HL-60 (cell line): ENCODE measurements around the gene RUNX2.
A peak's percentile ranks its signal among the peaks of the same experiment; 100 is the strongest.

ENCODE experiments used
- DNase-seq, 2 experiments: peaks; one replicate each; pipeline ENCODE4 v3.0.0-alpha.2; 2010 to 2020; ENCODE audit warnings: low read depth in 1 of 2, low spot score in 1 of 2
- H3K27ac ChIP-seq: fragments of 250-450 bp; sonication (Bioruptor Pico); replicated peaks from 2 replicates; pipeline ENCODE4 v1.5.1; 2020; ENCODE audit warnings: mild to moderate bottlenecking, moderate library complexity
- H3K27me3 ChIP-seq: fragments of 250-450 bp; sonication (Bioruptor Pico); 2 replicates; pipeline ENCODE4 v1.5.1; 2021; ENCODE audit warnings: mild to moderate bottlenecking, moderate library complexity; ENCODE audit not compliant: insufficient read depth, poor library complexity, severe bottlenecking
- H3K4me3 ChIP-seq: replicated peaks from 2 replicates; pipeline ENCODE4 v1.5.1; 2011; ENCODE audit warnings: mild to moderate bottlenecking, control low read depth, low read length; ENCODE audit not compliant: insufficient read depth
- CTCF ChIP-seq: IDR thresholded peaks from one replicate; pipeline ENCODE4 v1.5.1; 2011; ENCODE audit warnings: low read length, control low read depth, inconsistent platforms; ENCODE audit not compliant: insufficient read depth
- GABPA ChIP-seq: IDR thresholded peaks from 2 replicates; pipeline ENCODE4 v1.6.1; 2012; ENCODE audit warnings: low read depth
- POLR2AphosphoS5 ChIP-seq: IDR thresholded peaks from 2 replicates; pipeline ENCODE4 v1.6.1; 2012; ENCODE audit warnings: low read depth
- REST ChIP-seq: IDR thresholded peaks from 2 replicates; pipeline ENCODE4 v1.6.1; 2012; ENCODE audit warnings: low read depth; ENCODE audit not compliant: insufficient replicate concordance
- SPI1 ChIP-seq: IDR thresholded peaks from 2 replicates; pipeline ENCODE4 v1.6.1; 2012; ENCODE audit warnings: low read depth, mild to moderate bottlenecking, borderline replicate concordance

The RUNX2 gene

GRCh38 chr6:45491048-45491735, 163.1 kb downstream of the RUNX2 start:
- H3K27ac ChIP-seq: no peak overlapping the region
- DNase-seq: no peak
- TF ChIP-seq CTCF (no peak), REST (no peak), POLR2AphosphoS5 (no peak), SPI1 (no peak), GABPA (no peak)

GRCh38 chr6:45491874-45492273, 163.7 kb downstream of the RUNX2 start:
- DNase-seq: no peak
- H3K27me3 ChIP-seq: no peaks in the 10 kb centered on the region
- no peak overlapping the region for H3K4me3 ChIP-seq
- TF ChIP-seq REST (no peak), GABPA (no peak), CTCF (no peak), SPI1 (no peak), POLR2AphosphoS5 (no peak)
- no peak overlapping the region for H3K27ac ChIP-seq

More at GRCh38 chr6:45491048-45491735, 163.1 kb downstream of the RUNX2 start:
- Histone ChIP-seq H3K4me3 (no peak overlapping the region), H3K27me3 (no peaks in the 10 kb centered on the region)

GRCh38 chr6:45493761-45494160, 165.6 kb downstream of the RUNX2 start:
- peak overlapping the region; percentile 94 for H3K27ac ChIP-seq

More at GRCh38 chr6:45493761-45494160, 165.6 kb downstream of the RUNX2 start:
- no peak for DNase-seq
- no peak overlapping the region for H3K4me3 ChIP-seq
- H3K27me3 ChIP-seq: no peaks in the 10 kb centered on the region
- no peak for TF ChIP-seq GABPA
- no peak for TF ChIP-seq REST
- no peak for TF ChIP-seq SPI1
- TF ChIP-seq CTCF: no peak
- TF ChIP-seq POLR2AphosphoS5: no peak
